Measurements from ENCODE around the gene SRGAP2B.
"Not testable (repeated sequence)": the region's sequence is repeated elsewhere in the genome, so short reads cannot be mapped to it uniquely, and the experiment has no call there.

SRGAP2B gene

GRCh38 chr1:145036019-145036418 is 59.1 kb downstream of the SRGAP2B start:
- DNase-seq: not testable (repeated sequence)

DNA sequence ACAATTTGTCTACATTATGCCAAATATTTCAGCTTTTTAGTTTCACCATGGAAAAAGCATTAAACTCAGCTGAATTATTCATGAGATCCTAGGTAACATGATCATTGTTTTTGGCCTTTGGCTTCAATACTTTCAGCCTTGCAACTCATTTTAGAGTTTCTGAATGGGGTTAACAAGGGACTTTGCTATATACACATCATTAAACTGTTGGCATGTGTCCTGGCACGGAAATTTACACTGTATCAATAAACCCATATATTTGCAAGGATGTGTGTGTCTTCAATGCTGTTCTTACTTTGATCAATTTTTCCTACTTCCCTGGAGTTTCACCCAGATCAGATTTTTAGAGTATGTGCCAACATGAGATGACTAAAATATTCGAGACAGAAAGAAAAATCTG is 61.6 kb downstream of the SRGAP2B start:
- not testable (repeated sequence) for DNase-seq

GRCh38 chr1:145027251-145027650 is 67.9 kb downstream of the SRGAP2B start:
- DNase-seq: not testable (repeated sequence)

DNA sequence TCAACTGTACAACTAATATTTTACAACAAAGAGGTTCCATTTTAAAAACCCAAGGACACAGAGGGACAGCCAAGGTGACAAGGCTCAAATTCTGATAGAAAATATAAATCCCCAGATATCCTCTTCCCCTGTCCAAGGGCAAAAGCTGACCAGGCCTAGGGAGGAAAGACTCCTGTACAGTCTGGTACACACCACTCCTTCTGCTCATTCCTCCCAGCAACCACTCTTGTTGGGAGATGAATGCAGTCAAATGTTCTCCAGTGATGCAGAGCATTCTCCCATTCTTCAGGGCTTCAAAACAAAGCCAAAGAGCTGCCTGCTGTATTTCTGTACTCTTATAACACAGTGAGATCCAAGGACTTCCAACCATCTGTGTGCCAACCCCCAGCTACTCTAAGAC is 69.8 kb downstream of the SRGAP2B start:
- DNase-seq: not testable (repeated sequence)

DNA sequence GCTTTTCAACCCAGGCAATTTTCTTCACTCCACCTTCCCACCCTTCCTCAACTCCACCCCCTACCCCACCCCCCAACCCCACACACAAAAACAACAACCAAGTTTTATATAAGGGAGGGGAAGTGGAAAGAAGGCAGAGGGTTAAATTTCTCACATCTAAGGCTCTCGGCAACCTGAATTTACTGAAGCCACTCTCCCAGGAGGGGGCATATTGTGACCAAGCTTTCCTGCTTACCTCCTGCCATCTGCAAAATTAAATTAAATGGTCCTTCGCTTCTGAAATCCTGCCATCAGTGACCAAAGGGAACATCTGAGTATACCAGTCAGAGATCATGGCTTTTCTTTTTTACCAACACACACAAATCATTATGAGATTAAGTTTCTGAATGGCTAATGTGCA is 72.9 kb downstream of the SRGAP2B start:
- DNase-seq: not testable (repeated sequence)

- DNase-seq: not testable (repeated sequence)
Observed at GRCh38 chr1:145021749-145022148, 73.4 kb downstream of the SRGAP2B start.

- DNase-seq: not testable (repeated sequence)
Observed at GRCh38 chr1:145019709-145020108, 75.4 kb downstream of the SRGAP2B start.

DNA sequence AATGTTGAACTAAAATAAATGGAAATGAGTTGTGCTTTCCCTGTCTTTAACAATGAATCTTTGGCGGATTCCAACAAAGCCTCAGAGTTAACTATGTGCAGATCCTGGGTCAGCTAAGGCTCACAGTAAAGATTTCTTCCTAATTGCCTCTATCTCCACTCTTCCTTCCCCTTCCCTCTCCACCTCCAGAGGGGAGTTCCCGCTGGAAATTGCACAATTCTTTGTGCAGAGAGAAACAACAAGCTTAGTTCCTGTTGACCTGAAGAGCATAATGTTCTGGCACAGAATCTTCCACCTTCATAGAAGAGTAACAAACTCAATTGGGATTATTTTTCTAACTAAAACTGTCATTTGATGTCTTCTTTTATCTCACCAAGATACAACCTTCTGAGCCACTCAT is 77.4 kb downstream of the SRGAP2B start:
- DNase-seq: not testable (repeated sequence)

GRCh38 chr1:145016492-145016862 is 78.7 kb downstream of the SRGAP2B start:
- DNase-seq: not testable (repeated sequence)

DNA sequence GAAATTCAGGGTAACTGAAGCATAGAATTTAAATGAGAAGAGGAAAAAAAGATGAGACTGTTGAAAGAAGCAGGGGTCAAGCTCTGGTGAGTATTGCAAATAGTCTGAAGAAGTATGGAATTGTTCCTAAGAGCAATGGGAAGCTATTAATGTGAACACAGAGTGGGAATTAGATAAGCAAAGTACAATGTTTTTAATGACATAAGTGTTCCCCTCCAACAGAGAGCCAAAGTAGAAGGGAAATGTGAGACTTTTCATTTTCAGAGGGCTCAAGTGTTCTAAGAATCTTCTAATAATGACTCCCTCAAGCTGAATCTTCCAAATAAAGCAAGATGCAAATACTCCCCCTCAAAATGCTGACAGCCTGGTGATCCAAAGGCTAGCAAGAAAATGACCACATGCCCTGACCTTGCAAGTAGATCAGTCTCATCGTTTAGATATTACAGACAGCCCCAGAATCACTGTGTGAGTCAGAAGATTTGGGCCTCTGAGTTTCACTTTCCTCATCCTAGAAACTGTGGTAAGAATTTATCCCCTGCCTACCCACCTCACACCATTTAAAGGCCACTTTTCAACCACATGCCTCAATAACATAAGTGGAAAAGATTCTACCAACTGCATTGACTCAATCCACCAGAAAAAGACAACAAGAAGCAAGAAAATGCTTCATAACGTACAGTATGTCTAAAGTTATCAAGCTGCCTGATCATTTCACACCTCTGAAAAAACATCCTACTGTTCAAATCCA is 79.2 kb downstream of the SRGAP2B start:
- not testable (repeated sequence) for DNase-seq

- not testable (repeated sequence) for DNase-seq
Observed at GRCh38 chr1:145013353-145013752, 81.8 kb downstream of the SRGAP2B start.

DNA sequence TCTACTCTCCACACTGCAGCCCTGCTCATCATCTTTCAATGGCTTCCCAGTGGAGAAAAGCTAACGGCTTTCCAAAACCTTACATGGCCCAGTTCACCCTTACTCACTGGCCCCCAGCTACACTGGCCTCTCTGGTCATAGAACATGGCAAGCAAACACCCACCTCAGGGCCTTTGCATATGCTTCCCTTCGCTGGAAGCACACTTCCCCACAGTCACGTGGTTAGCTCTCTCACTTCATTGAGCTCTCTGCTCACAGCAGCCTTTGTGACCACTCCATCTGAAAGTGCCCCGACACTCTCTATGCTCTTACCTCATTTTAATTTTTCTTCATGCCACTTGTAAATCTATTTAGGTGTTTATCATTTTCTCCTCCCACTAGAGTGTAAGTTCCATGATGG is 83.3 kb downstream of the SRGAP2B start:
- not testable (repeated sequence) for DNase-seq

GRCh38 chr1:145010580-145010979 is 84.5 kb downstream of the SRGAP2B start:
- DNase-seq: not testable (repeated sequence)

DNA sequence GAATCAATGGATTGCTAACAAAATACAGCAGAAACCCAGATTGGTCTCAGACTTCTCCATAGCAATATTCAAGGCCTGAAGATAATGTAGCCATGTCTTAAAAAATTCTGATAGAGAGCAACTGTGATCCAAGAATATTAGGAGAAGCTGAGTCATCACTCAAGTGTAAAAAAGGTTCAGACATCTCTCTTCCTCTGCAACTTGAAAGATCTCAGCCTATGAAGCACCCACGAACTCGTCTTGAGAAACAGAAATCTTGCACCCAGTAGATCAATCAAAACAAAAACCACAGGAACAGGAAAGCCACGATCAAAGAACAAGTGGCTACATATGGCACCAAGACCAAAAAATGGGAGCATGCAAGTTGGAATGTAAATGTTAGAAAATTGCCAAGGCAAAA is 85.2 kb downstream of the SRGAP2B start:
- not testable (repeated sequence) for DNase-seq

GRCh38 chr1:145008388-145008787 is 86.7 kb downstream of the SRGAP2B start:
- not testable (repeated sequence) for DNase-seq

DNA sequence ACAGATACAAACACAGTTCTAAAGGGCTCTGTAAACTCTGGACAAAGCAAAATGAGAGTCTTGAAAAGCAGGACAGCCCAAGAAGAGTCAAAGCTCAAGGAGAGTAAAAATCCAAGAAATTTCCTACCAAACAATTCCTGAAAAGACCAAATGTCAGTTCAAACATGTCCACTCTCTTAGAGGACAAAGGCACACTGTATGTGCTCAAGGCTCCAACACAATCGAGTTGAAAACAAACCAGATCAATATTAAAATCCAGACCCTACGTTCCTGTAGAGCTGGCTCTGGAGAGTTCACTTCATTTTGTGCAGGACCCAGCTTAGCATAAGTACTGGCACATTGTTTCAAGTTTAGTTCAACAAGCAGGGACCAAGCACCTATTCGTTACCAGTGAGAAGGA is 90.0 kb downstream of the SRGAP2B start:
- not testable (repeated sequence) for DNase-seq

DNA sequence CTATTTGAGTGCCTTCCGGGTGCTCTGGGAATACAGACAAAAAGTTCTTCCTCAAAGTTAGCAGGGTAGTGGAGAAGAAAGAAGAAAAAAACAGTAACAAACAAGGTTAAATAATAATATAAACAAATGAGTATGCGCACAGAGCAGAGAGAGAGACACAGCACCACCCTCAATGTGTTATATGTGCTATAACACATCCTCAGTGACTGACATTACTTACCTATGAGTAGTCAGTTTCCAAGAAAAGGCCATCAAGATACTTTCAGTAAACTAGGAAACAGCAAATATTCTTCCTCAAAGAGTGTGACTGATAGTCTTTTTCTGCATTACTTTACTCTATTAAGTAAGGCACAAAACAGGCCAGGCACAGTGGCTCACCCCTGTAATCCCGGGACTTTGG is 93.7 kb downstream of the SRGAP2B start:
- not testable (repeated sequence) for DNase-seq

DNA sequence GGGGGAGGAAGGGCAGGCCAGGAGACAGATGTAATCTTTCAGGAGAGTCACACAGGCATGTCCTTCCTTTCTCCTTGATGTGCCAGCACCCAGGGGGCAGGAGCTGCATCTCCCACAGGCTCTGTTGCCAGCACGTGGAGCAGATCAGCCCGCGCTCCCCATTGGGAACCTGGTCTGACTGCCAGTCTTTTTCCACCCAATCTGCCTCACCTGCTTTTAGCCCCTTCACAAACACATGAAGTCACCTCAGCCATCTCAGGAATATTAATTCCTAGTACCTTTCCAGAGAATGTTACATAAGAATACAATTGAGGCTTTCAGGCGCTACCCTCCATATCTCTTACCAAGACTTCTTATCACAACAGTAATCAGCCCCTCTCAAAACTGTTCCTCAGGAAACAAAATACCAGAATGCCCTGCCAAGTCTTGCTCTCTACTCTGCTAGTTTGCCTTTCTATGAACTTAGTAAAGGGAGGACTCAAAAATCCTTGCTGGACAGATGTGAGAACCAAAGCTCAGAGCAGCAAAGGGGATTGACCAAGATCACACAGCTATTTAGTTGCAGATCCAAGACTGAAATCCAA is 94.3 kb downstream of the SRGAP2B start:
- DNase-seq: not testable (repeated sequence)

GRCh38 chr1:145000074-145000742 is 94.9 kb downstream of the SRGAP2B start:
- not testable (repeated sequence) for DNase-seq

DNA sequence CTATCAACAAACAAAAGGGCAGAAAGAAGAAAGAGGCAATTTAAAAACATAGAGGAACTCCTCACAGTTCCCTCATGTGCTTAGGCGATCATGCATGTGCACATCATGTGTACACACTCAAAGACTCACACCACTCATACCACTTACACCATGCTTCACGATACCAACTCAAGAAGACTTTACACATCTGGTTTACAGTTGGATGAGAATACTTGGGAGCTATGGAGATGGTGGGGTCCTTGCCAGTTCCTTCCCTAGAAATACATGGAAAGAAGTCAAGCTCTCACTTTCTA is 96.2 kb downstream of the SRGAP2B start:
- DNase-seq: not testable (repeated sequence)

- DNase-seq: not testable (repeated sequence)
Observed at GRCh38 chr1:144998134-144998980, 96.8 kb downstream of the SRGAP2B start.

GRCh38 chr1:144995833-144996410 is 99.2 kb downstream of the SRGAP2B start:
- not testable (repeated sequence) for DNase-seq

GRCh38 chr1:144992915-144993314 is 102.2 kb downstream of the SRGAP2B start:
- DNase-seq: not testable (repeated sequence)
